NCI-H524 treated with DMSO at 0.1 percent for 48 hours (cell line): Measurements from ENCODE around the gene DSC2.
"Not testable (repeated sequence)": the region's sequence is repeated elsewhere in the genome, so short reads cannot be mapped to it uniquely, and the experiment has no call there.

ENCODE experiments used
- DNase-seq: peaks from one replicate; lab custom pipeline; 2025; lab: John Stamatoyannopoulos, UW

Gene DSC2

DNA sequence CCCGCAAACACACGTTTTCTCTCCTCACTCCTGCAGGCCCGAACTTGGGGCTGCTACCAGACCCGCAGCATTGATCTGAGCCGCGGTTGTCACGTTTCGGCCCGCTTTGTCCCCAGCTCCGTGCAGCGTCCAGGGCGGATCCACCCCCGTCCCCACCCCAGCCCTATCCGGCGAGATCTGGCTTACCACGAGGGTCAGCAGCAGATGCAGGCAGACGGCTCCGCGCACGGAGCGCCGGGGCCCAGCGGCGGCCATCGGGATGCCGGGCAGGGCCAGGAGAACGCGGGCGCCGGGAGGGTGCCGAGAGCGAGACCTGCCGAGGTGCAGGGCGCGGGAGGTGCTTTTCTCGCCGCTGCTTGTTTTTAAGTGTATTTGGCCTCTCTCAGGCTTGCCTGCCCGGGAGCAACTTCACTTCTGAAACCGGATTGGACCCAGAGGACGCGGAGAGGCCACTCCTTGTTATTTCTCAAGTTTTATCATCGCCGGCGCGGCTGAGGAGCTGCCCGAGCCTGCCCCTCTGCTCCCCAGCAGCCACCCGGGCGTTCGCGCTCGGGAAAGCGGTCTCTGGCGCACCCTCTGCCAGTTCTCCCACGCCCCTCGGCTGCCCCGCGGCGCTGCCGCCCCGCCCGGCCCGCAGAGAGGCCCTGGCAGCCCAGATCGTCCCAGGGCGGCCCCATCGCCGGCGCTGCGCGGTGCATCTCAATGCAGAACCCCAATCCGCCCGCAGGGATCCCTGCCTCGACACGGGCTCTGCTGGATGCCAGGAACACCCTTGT, 59.6 kb downstream of the DSC2 start, which contains the start of gene DSC3:
Gene DSC3, minus strand, starts transcription at position 337 of the 776 bp plus-strand sequence. Its CDS starts 82 bp downstream, at position 255.
- DNase-seq: no peak

DNA sequence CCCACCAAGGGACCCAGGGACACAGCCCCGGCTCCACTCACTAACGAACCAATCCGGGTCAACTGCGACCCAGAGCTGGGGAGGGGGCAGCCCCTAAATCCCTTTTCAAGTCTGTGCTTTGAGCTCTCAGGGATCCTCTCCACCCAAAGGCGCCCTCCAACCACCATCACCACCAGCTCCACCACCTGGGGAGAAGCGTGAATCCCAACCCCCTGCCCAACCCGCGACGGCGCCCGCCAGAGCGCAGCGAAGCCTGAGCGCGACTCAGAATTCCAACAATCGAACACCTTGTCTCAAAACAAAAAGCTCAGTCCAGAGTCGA, 60.2 kb downstream of the DSC2 start:
- DNase-seq: no peak

DNA sequence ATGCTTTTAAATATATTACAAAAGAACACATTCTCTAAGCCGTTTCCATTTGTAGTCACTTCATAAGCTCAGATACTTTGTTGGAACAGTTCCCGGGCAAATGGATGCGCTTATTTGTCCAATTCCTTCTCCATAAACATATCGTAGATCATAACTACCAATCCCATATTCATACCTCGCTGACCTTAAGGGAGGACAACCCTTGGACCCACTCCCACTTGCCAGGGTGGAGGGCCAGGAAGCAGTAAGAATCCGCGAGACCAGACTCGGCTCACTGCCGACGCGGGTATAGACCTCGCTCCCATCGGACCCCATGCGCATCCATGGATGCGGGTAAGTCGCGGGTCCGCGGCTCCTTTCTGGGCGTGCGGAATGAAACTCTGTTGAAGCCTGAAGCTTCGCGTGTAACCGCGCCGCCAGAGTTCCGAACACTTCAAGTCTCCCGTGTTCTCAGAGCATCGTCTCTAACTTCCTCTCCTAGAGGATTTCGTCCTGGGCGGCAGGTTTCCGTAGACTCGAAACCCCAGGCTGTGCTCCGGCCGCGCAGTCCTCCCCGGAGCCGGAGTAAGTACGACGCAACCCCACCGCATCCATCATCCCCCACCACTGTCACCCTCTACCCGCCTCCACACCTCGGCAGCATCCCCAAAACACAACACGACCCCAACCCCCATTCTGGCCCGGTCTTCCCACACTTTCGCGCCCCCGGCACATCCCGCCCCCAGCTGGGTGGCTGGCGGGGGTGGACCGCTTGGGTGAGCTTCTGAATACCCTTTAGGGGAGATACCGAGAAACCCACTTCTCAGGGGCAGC, 60.7 kb downstream of the DSC2 start:
- DNase-seq: no peak

DNA sequence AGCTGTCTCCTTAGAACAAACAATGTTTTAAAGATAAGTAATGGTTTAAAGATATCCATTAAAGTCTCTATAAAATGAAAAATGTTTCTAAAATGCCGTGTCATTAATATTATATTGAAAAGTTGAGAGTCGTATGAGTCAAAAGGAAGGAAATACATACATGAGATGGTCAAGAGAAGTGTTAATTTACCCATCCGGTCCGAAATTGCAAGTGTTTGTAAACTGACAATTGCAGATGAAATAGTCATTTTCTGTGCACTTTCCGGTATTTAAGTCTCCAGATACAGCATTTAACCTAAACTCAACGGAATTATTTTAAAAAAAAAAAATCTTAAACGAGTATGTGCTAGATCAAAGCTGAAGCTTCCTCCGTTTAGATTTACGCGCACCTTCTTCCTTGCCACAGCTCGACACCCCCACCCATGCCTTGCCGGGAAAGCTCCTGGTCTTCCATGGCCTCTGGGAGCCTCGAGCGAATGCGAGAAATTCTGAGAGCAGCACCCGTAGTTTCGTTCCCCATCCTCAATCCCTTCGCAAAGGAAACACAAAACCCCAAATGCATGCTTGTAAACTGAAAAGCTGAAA, 61.4 kb downstream of the DSC2 start:
- DNase-seq: no peak

DNA sequence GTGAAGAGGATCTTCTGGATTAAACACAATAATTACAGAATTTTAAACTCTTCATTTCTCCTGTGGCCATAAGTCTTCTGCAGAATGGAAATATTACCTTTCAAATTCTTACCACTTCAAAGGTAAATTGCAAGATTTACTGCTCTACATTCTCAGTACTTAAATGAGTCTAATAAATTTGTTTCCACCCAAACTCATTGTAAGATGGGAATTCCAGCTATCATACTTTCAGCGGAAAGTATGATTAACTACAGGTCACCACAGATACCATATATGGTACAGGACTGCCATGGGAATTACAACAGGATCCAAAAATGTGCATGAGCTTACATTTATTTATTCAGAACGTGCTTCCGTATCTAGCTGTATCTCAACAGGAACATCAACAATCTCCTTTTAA, 62.8 kb downstream of the DSC2 start:
- no peak for DNase-seq

DNA sequence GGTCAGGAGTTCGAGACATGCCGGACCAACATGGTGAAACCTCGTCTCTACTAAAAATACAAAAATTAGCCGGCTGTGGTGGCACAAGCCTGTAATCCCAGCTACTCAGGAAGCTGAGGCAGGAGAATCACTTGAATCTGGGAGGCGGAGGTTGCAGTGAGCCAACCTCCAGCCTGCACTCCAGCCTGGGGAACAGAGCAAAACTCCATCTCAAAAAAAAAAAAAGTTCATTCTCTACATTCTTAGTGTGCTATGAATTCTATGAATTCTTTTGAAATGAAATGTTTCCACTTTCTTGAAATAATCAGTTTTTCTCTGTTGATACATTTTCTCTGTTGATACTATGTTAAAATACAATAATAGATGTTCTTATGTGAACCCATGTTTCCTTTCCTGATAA, 64.5 kb downstream of the DSC2 start:
- DNase-seq: not testable (repeated sequence)

DNA sequence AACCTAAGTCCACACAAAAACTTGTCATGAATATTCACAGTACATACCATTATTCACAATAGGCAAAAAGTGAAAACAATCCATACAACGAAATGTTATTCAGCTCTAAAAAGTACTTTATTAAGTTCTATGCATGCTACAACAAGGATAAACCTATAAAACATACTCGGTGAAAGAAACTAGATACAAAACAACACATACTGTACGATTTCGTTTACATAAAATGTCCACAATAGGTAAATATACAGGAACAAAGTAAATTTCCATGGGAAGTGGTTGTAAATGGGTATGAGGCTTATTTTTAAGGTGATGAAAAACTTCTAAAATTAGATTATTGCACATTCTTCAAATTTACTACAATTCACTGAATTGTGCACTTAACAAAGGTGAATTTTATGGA, 67.7 kb downstream of the DSC2 start:
- DNase-seq: no peak

DNA sequence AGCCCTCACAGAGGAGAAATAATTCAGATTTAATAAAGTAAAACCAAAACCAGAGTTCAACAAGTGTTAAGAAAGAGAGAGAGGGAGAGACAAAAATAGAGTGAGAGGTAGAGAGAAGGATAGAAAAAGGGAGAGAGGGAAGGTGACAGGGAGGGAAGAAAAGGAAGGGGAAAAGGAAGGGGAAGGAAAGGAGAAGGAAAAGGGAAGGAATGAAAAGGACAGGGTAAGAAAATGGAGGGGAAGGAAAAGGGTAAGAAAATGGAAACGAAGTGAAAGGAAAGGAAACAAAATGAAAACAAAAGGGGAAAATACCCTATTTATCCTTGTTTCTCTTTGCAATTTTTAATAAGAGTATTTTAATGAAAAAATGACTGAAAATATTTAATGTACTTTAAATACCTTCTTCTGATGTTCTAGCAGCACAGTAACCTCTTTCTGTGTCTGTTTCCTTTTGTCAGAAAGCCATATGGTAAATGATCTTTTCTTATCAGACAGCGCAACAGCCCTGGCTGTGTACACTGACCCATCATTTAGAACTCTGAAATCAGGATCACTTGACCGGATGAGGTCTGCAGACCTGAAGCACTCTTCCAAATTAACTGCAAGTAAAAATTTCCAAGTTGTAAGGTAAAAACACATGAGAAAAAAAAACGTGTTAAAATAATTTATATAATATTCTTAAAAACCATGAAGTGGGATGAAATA, 71.5 kb downstream of the DSC2 start:
- no peak for DNase-seq

DNA sequence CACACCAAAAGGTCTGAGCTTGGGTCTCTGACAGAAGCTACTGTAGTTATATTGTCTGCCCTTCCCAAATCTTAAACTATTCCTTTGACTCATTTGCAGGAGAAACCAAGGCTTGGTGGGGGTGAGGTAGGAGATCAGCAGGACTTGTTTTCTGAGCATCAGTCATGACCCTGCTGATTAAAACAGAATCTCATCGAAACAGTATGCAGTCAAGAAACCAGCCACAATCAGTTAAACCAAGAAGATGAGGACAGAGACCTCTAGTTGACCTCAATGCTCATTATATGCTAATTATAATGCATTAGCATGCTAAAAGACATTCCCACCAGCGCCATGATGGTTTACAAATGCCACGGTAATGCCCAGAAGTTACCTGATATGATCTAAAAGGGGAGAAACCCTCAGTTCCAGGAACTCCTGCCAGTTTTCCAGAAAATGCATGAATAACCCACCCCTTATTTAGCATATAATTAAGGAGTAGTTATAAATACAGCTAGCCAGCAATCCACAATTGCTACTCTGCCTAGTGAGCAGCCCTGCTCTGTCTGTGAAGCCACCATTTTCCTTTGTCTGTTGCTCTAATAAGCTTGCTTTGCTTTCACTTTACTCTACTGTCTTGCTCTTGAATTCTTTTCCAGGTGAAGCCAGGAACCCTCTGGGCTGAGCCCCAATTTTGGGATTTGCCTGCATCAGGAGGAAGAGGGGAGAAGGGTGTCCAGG, 86.3 kb downstream of the DSC2 start:
- DNase-seq: no peak

DNA sequence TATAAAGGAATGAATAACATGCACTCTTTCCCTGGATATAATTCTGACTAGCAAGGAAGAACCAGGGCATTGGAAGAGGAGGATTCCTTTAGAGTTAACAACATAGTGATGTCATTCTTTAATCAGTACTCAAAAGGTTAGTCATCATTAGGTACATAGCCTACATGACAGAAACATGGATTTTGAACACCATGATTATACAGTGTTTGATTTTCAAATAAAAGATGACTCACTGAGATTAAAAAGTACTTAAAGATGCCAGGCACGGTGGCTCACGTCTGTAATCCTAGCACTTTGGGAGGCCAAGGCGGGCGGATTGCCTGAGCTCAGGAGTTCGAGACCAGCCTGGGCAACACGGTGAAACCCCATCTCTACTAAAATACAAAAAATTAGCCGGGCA, 90.8 kb downstream of the DSC2 start:
- DNase-seq: not testable (repeated sequence)

DNA sequence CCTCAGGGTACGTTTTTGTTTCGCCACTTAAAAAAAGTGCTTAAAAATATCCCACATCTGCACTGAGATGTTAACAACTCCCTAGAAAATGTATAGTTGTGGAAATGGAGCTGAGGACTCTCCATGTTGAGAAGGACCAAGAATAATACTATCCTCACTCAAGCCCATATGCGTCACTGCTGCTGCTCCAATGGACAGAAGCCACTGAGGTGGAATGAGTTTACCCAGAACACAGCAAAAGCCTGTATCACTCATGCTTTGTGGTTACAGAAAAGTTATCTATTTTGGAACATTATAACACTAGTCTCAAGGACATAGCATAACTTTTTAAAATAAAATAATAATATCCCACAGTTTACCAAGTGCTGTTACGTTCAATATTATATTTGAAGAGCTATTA, 91.6 kb downstream of the DSC2 start:
- DNase-seq: no peak
